Hematopoietic multipotent progenitor cell treated with erythropoietin and hydrocortisone succinate and interleukin-3 and kit ligand, for 17 days (in vitro differentiated cells): Measurements from ENCODE around the gene GLYR1.
"Not testable (repeated sequence)": the region's sequence is repeated elsewhere in the genome, so short reads cannot be mapped to it uniquely, and the experiment has no call there.

ENCODE experiments used
- DNase-seq: peaks from one replicate; pipeline ENCODE4 v3.0.0-alpha.2; 2015; ENCODE audit warnings: low spot score

Gene GLYR1

GRCh38 chr16:4846901-4847773 is at the start of gene GLYR1, which contains the start of gene UBN1:
Gene GLYR1 (minus strand): TSS chr16:4847288. CDS start chr16:4847265, 23 bp downstream.
Gene UBN1 (plus strand): TSS chr16:4847481. CDS start chr16:4852918, 5,437 bp downstream.
- peak; percentile 99 for DNase-seq

- not testable (repeated sequence) for DNase-seq
These were observed 49.7 kb upstream of the GLYR1 start for GRCh38 chr16:4896761-4897160.

- no peak for DNase-seq
These were observed 48.3 kb upstream of the GLYR1 start for GRCh38 chr16:4895366-4895765.

GRCh38 chr16:4894276-4895150 is 47.4 kb upstream of the GLYR1 start:
- DNase-seq: no peak

GRCh38 chr16:4893103-4893862 is 46.2 kb upstream of the GLYR1 start:
- no peak for DNase-seq

GRCh38 chr16:4892361-4893102 is 45.4 kb upstream of the GLYR1 start:
- no peak for DNase-seq

GRCh38 chr16:4891886-4892216 is 44.8 kb upstream of the GLYR1 start:
- no peak for DNase-seq

- DNase-seq: no peak
These were observed 44.2 kb upstream of the GLYR1 start for GRCh38 chr16:4891097-4891885.

- DNase-seq: no peak
These were observed 43.6 kb upstream of the GLYR1 start for GRCh38 chr16:4890686-4891085.

GRCh38 chr16:4890026-4890425 is 42.9 kb upstream of the GLYR1 start:
- DNase-seq: no peak

- no peak for DNase-seq
These were observed 41.5 kb upstream of the GLYR1 start for GRCh38 chr16:4888428-4889135.

- peak; percentile 19 for DNase-seq
These were observed 39.1 kb upstream of the GLYR1 start for GRCh38 chr16:4886151-4886550.

GRCh38 chr16:4884972-4885874 is 38.1 kb upstream of the GLYR1 start:
- DNase-seq: no peak

GRCh38 chr16:4884209-4884608 is 37.1 kb upstream of the GLYR1 start:
- DNase-seq: no peak

- no peak for DNase-seq
These were observed 36.4 kb upstream of the GLYR1 start for GRCh38 chr16:4883501-4883900.

- DNase-seq: no peak
These were observed 35.7 kb upstream of the GLYR1 start for GRCh38 chr16:4882633-4883285.

- DNase-seq: no peak
These were observed 35.0 kb upstream of the GLYR1 start for GRCh38 chr16:4882000-4882632.

GRCh38 chr16:4880006-4880580 is 33.0 kb upstream of the GLYR1 start:
- DNase-seq: no peak
